ENCODE data around the gene USP24.

The USP24 gene

GRCh38 chr1:55059302-55060132 is 155.6 kb downstream of the USP24 start:
- no peak for DNase-seq (ENCODE audit: low read depth, low spot score)
- TF ChIP-seq YY1 (IDR thresholded peaks at IDR 0.05; ENCODE audit: insufficient read depth, insufficient read length) (no peak), SUZ12 (IDR thresholded peaks at IDR 0.05; ENCODE audit: extremely low read depth, insufficient read depth, insufficient read length) (no peak), ZNF274 (IDR thresholded peaks at IDR 0.05; ENCODE audit: low read depth, low read length) (no peak)
- Histone ChIP-seq H3K9ac (ENCODE audit: insufficient read length, low read depth) (no peak overlapping the region), H3K4me3 (ENCODE audit: insufficient read length, low read depth) (no peak overlapping the region), H3K4me1 (ENCODE audit: insufficient read depth, insufficient read length) (peaks cover 5% of the 10 kb centered on the region), H3K27me3 (ENCODE audit: insufficient read depth, insufficient read length) (no peaks in the 10 kb centered on the region), H3K9me3 (ENCODE audit: insufficient read depth, low read length) (no peaks in the 10 kb centered on the region; the same call in 1 of the 2 replicates), H3K36me3 (ENCODE audit: insufficient read depth, insufficient read length, low read length) (peaks cover 31% of the 10 kb centered on the region)

GRCh38 chr1:55057956-55058298 is 157.2 kb downstream of the USP24 start:
- Histone ChIP-seq H3K4me1 (ENCODE audit: insufficient read depth, insufficient read length) (peaks cover 5% of the 10 kb centered on the region), H3K9ac (ENCODE audit: insufficient read length, low read depth) (no peak overlapping the region), H3K27me3 (ENCODE audit: insufficient read depth, insufficient read length) (no peaks in the 10 kb centered on the region), H3K9me3 (ENCODE audit: insufficient read depth, low read length) (no peaks in the 10 kb centered on the region; the same call in 1 of the 2 replicates), H3K4me3 (ENCODE audit: insufficient read length, low read depth) (no peak overlapping the region), H3K36me3 (ENCODE audit: insufficient read depth, insufficient read length, low read length) (peaks cover 31% of the 10 kb centered on the region)
- no peak for DNase-seq (ENCODE audit: low read depth, low spot score)
- TF ChIP-seq ZNF274 (IDR thresholded peaks at IDR 0.05; ENCODE audit: low read depth, low read length) (no peak), YY1 (IDR thresholded peaks at IDR 0.05; ENCODE audit: insufficient read depth, insufficient read length) (no peak), SUZ12 (IDR thresholded peaks at IDR 0.05; ENCODE audit: extremely low read depth, insufficient read depth, insufficient read length) (no peak)

- no peak overlapping the region for H3K9ac ChIP-seq (ENCODE audit: insufficient read length, low read depth)
- no peak overlapping the region for H3K4me3 ChIP-seq (ENCODE audit: insufficient read length, low read depth)
- no peak for DNase-seq (ENCODE audit: low read depth, low spot score)
- peaks cover 31% of the 10 kb centered on the region for H3K36me3 ChIP-seq (ENCODE audit: insufficient read depth, insufficient read length, low read length)
- H3K4me1 ChIP-seq (ENCODE audit: insufficient read depth, insufficient read length), result peaks cover 5% of the 10 kb centered on the region
- no peaks in the 10 kb centered on the region for H3K27me3 ChIP-seq (ENCODE audit: insufficient read depth, insufficient read length)
- no peaks in the 10 kb centered on the region; the same call in 1 of the 2 replicates for H3K9me3 ChIP-seq (ENCODE audit: insufficient read depth, low read length)
- no peak for TF ChIP-seq ZNF274 (IDR thresholded peaks at IDR 0.05; ENCODE audit: low read depth, low read length)
- no peak for TF ChIP-seq YY1 (IDR thresholded peaks at IDR 0.05; ENCODE audit: insufficient read depth, insufficient read length)
- TF ChIP-seq SUZ12 (IDR thresholded peaks at IDR 0.05; ENCODE audit: extremely low read depth, insufficient read depth, insufficient read length), result no peak
Observed at GRCh38 chr1:55057270-55057955, 157.8 kb downstream of the USP24 start.

GRCh38 chr1:55056632-55056992 is 158.6 kb downstream of the USP24 start:
- no peaks in the 10 kb centered on the region; the same call in 1 of the 2 replicates for H3K9me3 ChIP-seq (ENCODE audit: insufficient read depth, low read length)
- DNase-seq (ENCODE audit: low read depth, low spot score), result no peak
- no peaks in the 10 kb centered on the region for H3K27me3 ChIP-seq (ENCODE audit: insufficient read depth, insufficient read length)
- TF ChIP-seq YY1 (IDR thresholded peaks at IDR 0.05; ENCODE audit: insufficient read depth, insufficient read length) (no peak), SUZ12 (IDR thresholded peaks at IDR 0.05; ENCODE audit: extremely low read depth, insufficient read depth, insufficient read length) (no peak), ZNF274 (IDR thresholded peaks at IDR 0.05; ENCODE audit: low read depth, low read length) (no peak)
- H3K4me1 ChIP-seq (ENCODE audit: insufficient read depth, insufficient read length), result peaks cover 5% of the 10 kb centered on the region
- H3K9ac ChIP-seq (ENCODE audit: insufficient read length, low read depth), result no peak overlapping the region
- no peak overlapping the region for H3K4me3 ChIP-seq (ENCODE audit: insufficient read length, low read depth)
- H3K36me3 ChIP-seq (ENCODE audit: insufficient read depth, insufficient read length, low read length), result peaks cover 31% of the 10 kb centered on the region

GRCh38 chr1:55055951-55056631 is 159.1 kb downstream of the USP24 start:
- H3K36me3 ChIP-seq (ENCODE audit: insufficient read depth, insufficient read length, low read length), result peaks cover 27% of the 10 kb centered on the region
- H3K4me1 ChIP-seq (ENCODE audit: insufficient read depth, insufficient read length), result peaks cover 3% of the 10 kb centered on the region
- TF ChIP-seq ZNF274 (IDR thresholded peaks at IDR 0.05; ENCODE audit: low read depth, low read length), result no peak
- no peak for TF ChIP-seq YY1 (IDR thresholded peaks at IDR 0.05; ENCODE audit: insufficient read depth, insufficient read length)
- no peak for TF ChIP-seq SUZ12 (IDR thresholded peaks at IDR 0.05; ENCODE audit: extremely low read depth, insufficient read depth, insufficient read length)
- no peak overlapping the region for H3K9ac ChIP-seq (ENCODE audit: insufficient read length, low read depth)
- H3K27me3 ChIP-seq (ENCODE audit: insufficient read depth, insufficient read length), result no peaks in the 10 kb centered on the region
- H3K4me3 ChIP-seq (ENCODE audit: insufficient read length, low read depth), result no peak overlapping the region
- no peak for DNase-seq (ENCODE audit: low read depth, low spot score)
- H3K9me3 ChIP-seq (ENCODE audit: insufficient read depth, low read length), result no peaks in the 10 kb centered on the region; the same call in 1 of the 2 replicates

- H3K36me3 ChIP-seq (ENCODE audit: insufficient read depth, insufficient read length, low read length), result peaks cover 27% of the 10 kb centered on the region
- H3K4me1 ChIP-seq (ENCODE audit: insufficient read depth, insufficient read length), result peaks cover 3% of the 10 kb centered on the region
- H3K4me3 ChIP-seq (ENCODE audit: insufficient read length, low read depth), result no peak overlapping the region
- no peak overlapping the region for H3K9ac ChIP-seq (ENCODE audit: insufficient read length, low read depth)
- H3K27me3 ChIP-seq (ENCODE audit: insufficient read depth, insufficient read length), result no peaks in the 10 kb centered on the region
- no peaks in the 10 kb centered on the region; the same call in 1 of the 2 replicates for H3K9me3 ChIP-seq (ENCODE audit: insufficient read depth, low read length)
- no peak for DNase-seq (ENCODE audit: low read depth, low spot score)
- no peak for TF ChIP-seq SUZ12 (IDR thresholded peaks at IDR 0.05; ENCODE audit: extremely low read depth, insufficient read depth, insufficient read length)
- TF ChIP-seq YY1 (IDR thresholded peaks at IDR 0.05; ENCODE audit: insufficient read depth, insufficient read length), result no peak
- TF ChIP-seq ZNF274 (IDR thresholded peaks at IDR 0.05; ENCODE audit: low read depth, low read length), result no peak
Observed at GRCh38 chr1:55055084-55055882, 159.9 kb downstream of the USP24 start.
